SK-N-SH (cell line): ENCODE measurements around the gene ABCC11. TPM values are rescaled to one million over a fixed set of nuclear protein-coding genes. Genes with fewer than 3 reads are reported as not detected.

Experiments
- CTCF ChIA-PET: fragments of 300-600, 350-600 bp; formaldehyde crosslinking; extraction: SDS; loops from one replicate; lab custom pipeline; 2021; lab: Yijun Ruan, JAX
- POLR2A ChIA-PET: fragments of 350-600 bp; sonication (Branson Sonifier 250); formaldehyde crosslinking; extraction: SDS; loops from one replicate; lab custom pipeline; 2020; ENCODE audit warnings: antibody characterized with exemption, inconsistent platforms; lab: Yijun Ruan, JAX
- DNase-seq: peaks from one replicate; pipeline ENCODE4 v3.0.0; 2012
- H2AFZ ChIP-seq: fragments of 200-600 bp; sonication (generic); 2 replicates; pipeline ENCODE4 v1.8.1; 2016; ENCODE audit warnings: antibody characterized with exemption, mild to moderate bottlenecking, low read depth
- H3F3A ChIP-seq: fragments of 200-600 bp; sonication (generic); replicated peaks from 2 replicates; pipeline ENCODE3; 2016; ENCODE audit warnings: antibody characterized with exemption, mild to moderate bottlenecking; ENCODE audit not compliant: insufficient read depth
- H3K27ac ChIP-seq, 2 experiments: fragments of 200-500 bp in 1 of 2; fragments of 200-600 bp in 1 of 2; sonication (Bioruptor generic) in 1 of 2; sonication (generic), shearing (Covaris generic) in 1 of 2; 2 replicates each; pipeline versions ENCODE4 v1.5.1 to v1.6.1; 2014 to 2016; ENCODE audit warnings: low read depth in 2 of 2, inconsistent platforms in 1 of 2, low read length in 1 of 2, mild to moderate bottlenecking in 1 of 2, mixed read lengths in 1 of 2
- H3K27me3 ChIP-seq: fragments of 200-600 bp; sonication (generic), shearing (Covaris generic); 2 replicates; pipeline ENCODE4 v1.6.1; 2016; ENCODE audit warnings: mixed run types; ENCODE audit not compliant: insufficient read depth
- H3K36me3 ChIP-seq, 2 experiments: fragments of 200-500 bp in 1 of 2; fragments of 200-600 bp in 1 of 2; sonication (Bioruptor generic) in 1 of 2; sonication (generic) in 1 of 2; replicated peaks in 1 of 2; 2 replicates each; pipeline versions ENCODE3 to v1.5.1; 2014 to 2016; ENCODE audit warnings: low read length in 1 of 2, mild to moderate bottlenecking in 1 of 2; ENCODE audit not compliant: insufficient read depth in 2 of 2, control insufficient read depth in 1 of 2
- H3K4me1 ChIP-seq, 2 experiments: fragments of 200-500 bp in 1 of 2; fragments of 200-600 bp in 1 of 2; sonication (Bioruptor generic) in 1 of 2; sonication (generic), shearing (Covaris generic) in 1 of 2; 2 replicates each; pipeline versions ENCODE4 v1.5.1 to v1.6.1; 2014 to 2016; ENCODE audit warnings: low read depth in 1 of 2, low read length in 1 of 2, mixed run types in 1 of 2; ENCODE audit not compliant: insufficient read depth in 2 of 2, control insufficient read depth in 1 of 2
- H3K4me2 ChIP-seq: fragments of 200-600 bp; sonication (generic), shearing (Covaris generic); 2 replicates; pipeline ENCODE4 v1.6.1; 2017; ENCODE audit warnings: mixed run types
- H3K4me3 ChIP-seq, 2 experiments: fragments of 200-500 bp in 1 of 2; fragments of 200-600 bp in 1 of 2; sonication (Bioruptor generic) in 1 of 2; sonication (generic), shearing (Covaris generic) in 1 of 2; 2 replicates each; pipeline versions ENCODE4 v1.5.1 to v1.8.1; 2014 to 2016; ENCODE audit warnings: low read depth in 2 of 2, inconsistent platforms in 1 of 2, low read length in 1 of 2, mild to moderate bottlenecking in 1 of 2, mixed read lengths in 1 of 2, moderate library complexity in 1 of 2
- H3K79me2 ChIP-seq: fragments of 200-600 bp; sonication (generic); 2 replicates; pipeline ENCODE4 v1.8.1; 2017; ENCODE audit warnings: mild to moderate bottlenecking; ENCODE audit not compliant: insufficient read depth
- H3K9ac ChIP-seq: fragments of 200-600 bp; sonication (generic); 2 replicates; pipeline ENCODE4 v1.6.1; 2017; ENCODE audit warnings: mixed run types
- H3K9me2 ChIP-seq: fragments of 200-600 bp; sonication (generic); 2 replicates; pipeline ENCODE4 v1.6.1; 2017; ENCODE audit warnings: mixed run types
- H3K9me3 ChIP-seq: fragments of 200-600 bp; sonication (generic); 2 replicates; pipeline ENCODE4 v1.6.1; 2017; ENCODE audit warnings: mixed run types, mild to moderate bottlenecking, moderate library complexity
- H4K20me1 ChIP-seq: fragments of 200-600 bp; sonication (generic); 2 replicates; pipeline ENCODE4 v1.6.1; 2017; ENCODE audit warnings: mild to moderate bottlenecking, mixed run types; ENCODE audit not compliant: insufficient read depth
- CHD2 ChIP-seq: fragments of 150-350 bp; IDR thresholded peaks from 2 replicates; pipeline ENCODE4 v1.6.1; 2018; ENCODE audit warnings: low read length; ENCODE audit not compliant: partially characterized antibody
- CTCF ChIP-seq: fragments of 200-600 bp; sonication (generic); IDR thresholded peaks from 2 replicates; pipeline ENCODE4 v1.6.1; 2017; ENCODE audit warnings: antibody characterized with exemption, mild to moderate bottlenecking, moderate library complexity
- ELF1 ChIP-seq: IDR thresholded peaks from 2 replicates; pipeline ENCODE4 v1.4.0; 2012
- EZH2phosphoT487 ChIP-seq: fragments of 200-600 bp; sonication (generic); IDR thresholded peaks from 2 replicates; pipeline ENCODE4 v1.6.1; 2017; ENCODE audit warnings: low read depth, mixed run types, mild to moderate bottlenecking, antibody characterized with exemption, moderate library complexity, borderline replicate concordance
- FOXM1 ChIP-seq: IDR thresholded peaks from 2 replicates; pipeline ENCODE4 v1.4.0; 2012; ENCODE audit warnings: low read depth, mild to moderate bottlenecking
- GABPA ChIP-seq: IDR thresholded peaks from 2 replicates; pipeline ENCODE4 v1.4.0; 2012; ENCODE audit warnings: low read depth, mild to moderate bottlenecking
- GATA2 ChIP-seq: sonication (generic); formaldehyde crosslinking; IDR thresholded peaks from 2 replicates; pipeline ENCODE4 v1.5.0; 2020; ENCODE audit warnings: mild to moderate bottlenecking, missing genetic modification reagents
- JUND ChIP-seq: IDR thresholded peaks from 2 replicates; pipeline ENCODE4 v1.4.0; 2012
- MEF2A ChIP-seq: IDR thresholded peaks from 2 replicates; pipeline ENCODE4 v1.4.0; 2012; ENCODE audit warnings: low read depth, borderline replicate concordance
- MXI1 ChIP-seq: IDR thresholded peaks from 2 replicates; pipeline ENCODE4 v1.6.1; 2012; ENCODE audit warnings: mild to moderate bottlenecking, low read depth, low read length, improper control_type of control experiment
- NFIC ChIP-seq: IDR thresholded peaks from 2 replicates; pipeline ENCODE4 v1.4.0; 2012; ENCODE audit warnings: borderline replicate concordance
- POLR2AphosphoS5 ChIP-seq: IDR thresholded peaks from 2 replicates; pipeline ENCODE4 v1.6.1; 2012; ENCODE audit warnings: low read depth, low read length
- RAD21 ChIP-seq: IDR thresholded peaks from 2 replicates; pipeline ENCODE4 v1.6.1; 2012; ENCODE audit warnings: mild to moderate bottlenecking, low read length
- RFX5 ChIP-seq: IDR thresholded peaks from 2 replicates; pipeline ENCODE4 v1.6.1; 2012; ENCODE audit warnings: mild to moderate bottlenecking, improper control_type of control experiment, low read length
- RXRA ChIP-seq: IDR thresholded peaks from 2 replicates; pipeline ENCODE4 v1.4.0; 2012; ENCODE audit warnings: low read depth, mild to moderate bottlenecking, borderline replicate concordance
- SIN3A ChIP-seq: IDR thresholded peaks from 2 replicates; pipeline ENCODE4 v1.6.1; 2012; ENCODE audit warnings: low read depth, mild to moderate bottlenecking, low read length, moderate library complexity, borderline replicate concordance
- SMC3 ChIP-seq: IDR thresholded peaks from 2 replicates; pipeline ENCODE4 v1.6.1; 2012; ENCODE audit warnings: low read depth, low read length, improper control_type of control experiment
- TAF1 ChIP-seq: IDR thresholded peaks from 2 replicates; pipeline ENCODE4 v1.6.1; 2012; ENCODE audit warnings: low read depth, mild to moderate bottlenecking, low read length, moderate library complexity, borderline replicate concordance
- WGBS: methylation state at CpG from one replicate; pipeline ENCODE4 v1.1.6; 2017; ENCODE audit warnings: low lambda C conversion rate; 5-methylcytosine and 5-hydroxymethylcytosine counted together
- polyA plus RNA-seq, 3 experiments: library from polyadenylated mRNA; depleted of rRNA; stranded (reverse); fragments of >200 nt; gene quantifications; 2 replicates each; pipeline ENCODE4 v1.2.3, GENCODE V29; 2012
- TF ChIP-seq, protein P1 (sequence below): fragments of 150-350 bp; IDR thresholded peaks from 2 replicates; pipeline ENCODE4 v1.6.1; 2016; ENCODE audit warnings: mild to moderate bottlenecking, low read depth, low read length
- TF ChIP-seq, protein P2 (sequence below): fragments of 150-350 bp; IDR thresholded peaks from 2 replicates; pipeline ENCODE4 v1.6.1; 2017; ENCODE audit warnings: antibody characterized with exemption, low read length, low read depth, borderline replicate concordance

Gene ABCC11
- polyA plus RNA-seq, 1 of the 3 experiments (the other 2 are of a cell fraction): 0.07 TPM

DNA sequence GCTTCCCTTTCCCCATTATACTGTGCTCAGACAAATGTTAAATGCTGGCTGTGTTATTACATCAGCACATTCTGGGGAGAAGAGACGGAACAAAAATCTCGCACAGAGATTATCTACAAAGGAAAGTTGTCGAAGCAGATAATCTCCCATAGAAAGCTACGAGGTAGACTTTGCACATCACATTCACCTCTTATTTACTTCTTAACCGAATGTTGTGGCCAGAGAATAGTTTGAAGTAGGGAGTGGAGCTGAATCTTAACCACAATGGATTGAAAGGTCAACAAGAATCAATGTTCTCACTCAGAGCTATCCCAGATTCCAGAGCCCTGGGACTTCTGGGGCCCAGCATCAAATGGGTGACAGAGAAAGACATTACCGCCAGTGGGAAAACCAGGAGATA, 31.6 kb downstream of the ABCC11 start:
- no peak overlapping the region for H3K4me3 ChIP-seq
- H3F3A ChIP-seq: no peaks in the 10 kb centered on the region
- WGBS: 61% methylated on average over 6 of the region's 6 CpGs
- H3K9me2 ChIP-seq: no peaks in the 10 kb centered on the region
- H3K9me3 ChIP-seq: no peaks in the 10 kb centered on the region
- ChIA-PET CTCF (no interaction called here), POLR2A (no interaction called here)
- no peaks in the 10 kb centered on the region for H3K79me2 ChIP-seq
- no peaks in the 10 kb centered on the region for H4K20me1 ChIP-seq
- H3K27ac ChIP-seq: no peak overlapping the region
- no peak overlapping the region for H2AFZ ChIP-seq
- no peak overlapping the region for H3K9ac ChIP-seq
- no peak overlapping the region for H3K4me2 ChIP-seq
- no peaks in the 10 kb centered on the region; a peak in 1 of 4 replicates for H3K4me1 ChIP-seq
- peaks cover 5% of the 10 kb centered on the region; the same call in 1 of the 2 replicates for H3K27me3 ChIP-seq
- no peak for TF ChIP-seq GABPA
- no peak for TF ChIP-seq TAF1
- TF ChIP-seq, protein P1, sequence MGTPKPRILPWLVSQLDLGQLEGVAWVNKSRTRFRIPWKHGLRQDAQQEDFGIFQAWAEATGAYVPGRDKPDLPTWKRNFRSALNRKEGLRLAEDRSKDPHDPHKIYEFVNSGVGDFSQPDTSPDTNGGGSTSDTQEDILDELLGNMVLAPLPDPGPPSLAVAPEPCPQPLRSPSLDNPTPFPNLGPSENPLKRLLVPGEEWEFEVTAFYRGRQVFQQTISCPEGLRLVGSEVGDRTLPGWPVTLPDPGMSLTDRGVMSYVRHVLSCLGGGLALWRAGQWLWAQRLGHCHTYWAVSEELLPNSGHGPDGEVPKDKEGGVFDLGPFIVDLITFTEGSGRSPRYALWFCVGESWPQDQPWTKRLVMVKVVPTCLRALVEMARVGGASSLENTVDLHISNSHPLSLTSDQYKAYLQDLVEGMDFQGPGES: no peak
- TF ChIP-seq CTCF: no peak
- TF ChIP-seq NFIC: no peak
- TF ChIP-seq JUND: no peak
- TF ChIP-seq EZH2phosphoT487: no peak
- no peak for TF ChIP-seq ELF1
- no peak for TF ChIP-seq RAD21
- TF ChIP-seq POLR2AphosphoS5: no peak
- no peak for TF ChIP-seq MEF2A
- TF ChIP-seq RFX5: no peak
- no peak for TF ChIP-seq MXI1
- TF ChIP-seq, protein P2, sequence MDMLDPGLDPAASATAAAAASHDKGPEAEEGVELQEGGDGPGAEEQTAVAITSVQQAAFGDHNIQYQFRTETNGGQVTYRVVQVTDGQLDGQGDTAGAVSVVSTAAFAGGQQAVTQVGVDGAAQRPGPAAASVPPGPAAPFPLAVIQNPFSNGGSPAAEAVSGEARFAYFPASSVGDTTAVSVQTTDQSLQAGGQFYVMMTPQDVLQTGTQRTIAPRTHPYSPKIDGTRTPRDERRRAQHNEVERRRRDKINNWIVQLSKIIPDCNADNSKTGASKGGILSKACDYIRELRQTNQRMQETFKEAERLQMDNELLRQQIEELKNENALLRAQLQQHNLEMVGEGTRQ: no peak
- no peak for TF ChIP-seq SMC3
- no peak for TF ChIP-seq FOXM1
- TF ChIP-seq CHD2: no peak
- no peak for TF ChIP-seq SIN3A
- no peak for TF ChIP-seq RXRA
- TF ChIP-seq GATA2 (CRISPR knock-in tag): no peak
- no peak for DNase-seq
- H3K36me3 ChIP-seq: no peaks in the 10 kb centered on the region
